Measurements from ENCODE around the gene KLHL22.

KLHL22 gene

DNA sequence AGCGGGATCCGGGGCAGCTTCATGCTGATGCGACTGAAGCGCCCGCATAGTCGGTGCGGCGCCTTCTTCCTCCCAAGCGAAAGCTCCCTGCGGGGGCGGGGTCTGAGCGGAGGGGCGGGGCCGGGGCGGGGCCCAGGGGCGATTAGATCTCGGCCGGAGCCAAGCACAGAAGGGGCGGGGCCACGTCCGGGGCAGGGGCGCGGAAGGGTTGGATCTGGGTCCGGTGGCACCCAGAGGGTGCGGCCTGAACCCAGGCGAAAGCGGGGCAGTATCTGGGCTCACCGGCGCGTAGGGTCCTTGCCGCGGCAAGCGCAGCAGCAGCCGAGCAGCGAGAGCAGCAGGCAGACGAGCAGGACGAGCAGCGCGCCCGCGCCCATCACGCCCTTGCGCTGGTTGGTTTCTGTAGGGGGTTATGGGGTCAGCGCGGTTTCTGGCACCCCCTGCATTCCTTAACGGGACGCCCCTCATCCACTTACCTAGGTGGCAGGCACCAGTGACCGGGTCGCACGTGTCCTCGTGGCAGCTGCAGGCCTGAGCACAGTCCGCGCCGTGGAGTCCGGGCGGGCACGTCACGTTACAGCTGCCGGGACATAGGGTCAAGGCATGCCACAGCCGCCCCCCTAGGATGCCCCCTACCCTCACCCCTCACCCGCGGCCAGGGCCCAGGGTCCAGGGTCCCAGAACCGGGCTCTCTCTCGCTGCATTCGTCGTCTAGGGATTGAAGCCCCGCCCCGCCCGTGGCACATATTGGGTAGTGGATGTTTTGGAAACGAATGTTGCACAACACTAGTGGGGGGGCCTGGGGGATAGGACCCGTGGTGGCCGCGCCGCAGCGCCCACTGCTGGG lies 66.1 kb downstream of the KLHL22 start:
- ATAC-seq (ENCODE audit: insufficient read depth, low read depth), result peak; percentile 89
- peak; percentile 79 for DNase-seq
- Histone ChIP-seq H3K27me3 (ENCODE audit: insufficient read depth, low read length, poor library complexity) (no peaks in the 10 kb centered on the region), H3K36me3 (ENCODE audit: insufficient read depth, low read length) (no peaks in the 10 kb centered on the region), H3K27ac (ENCODE audit: low read length) (no peak overlapping the region), H3K4me2 (ENCODE audit: insufficient read depth, low read length) (peak overlapping the region; percentile 79), H3K9me3 (ENCODE audit: insufficient read depth, low read length, severe bottlenecking) (no peaks in the 10 kb centered on the region), H3K79me2 (ENCODE audit: insufficient read depth, low read length) (no peaks in the 10 kb centered on the region), H2AFZ (ENCODE audit: low read depth, low read length) (peak overlapping the region; percentile 76), H3K4me3 (ENCODE audit: low read depth in 1 of 2, low read length in 2 of 2) (peak overlapping the region in 1 of 2 experiments; percentile 53; a peak in 3 of 4 replicates), H3K9ac (ENCODE audit: low read depth, low read length) (peak overlapping the region; percentile 32; the same call in 1 of the 2 replicates), H4K20me1 (ENCODE audit: insufficient read depth, low read length) (peaks cover 3% of the 10 kb centered on the region; the same call in 1 of the 2 replicates), H3K4me1 (ENCODE audit: insufficient read depth, low read length) (peaks cover 12% of the 10 kb centered on the region)
- TF ChIP-seq, protein P1, sequence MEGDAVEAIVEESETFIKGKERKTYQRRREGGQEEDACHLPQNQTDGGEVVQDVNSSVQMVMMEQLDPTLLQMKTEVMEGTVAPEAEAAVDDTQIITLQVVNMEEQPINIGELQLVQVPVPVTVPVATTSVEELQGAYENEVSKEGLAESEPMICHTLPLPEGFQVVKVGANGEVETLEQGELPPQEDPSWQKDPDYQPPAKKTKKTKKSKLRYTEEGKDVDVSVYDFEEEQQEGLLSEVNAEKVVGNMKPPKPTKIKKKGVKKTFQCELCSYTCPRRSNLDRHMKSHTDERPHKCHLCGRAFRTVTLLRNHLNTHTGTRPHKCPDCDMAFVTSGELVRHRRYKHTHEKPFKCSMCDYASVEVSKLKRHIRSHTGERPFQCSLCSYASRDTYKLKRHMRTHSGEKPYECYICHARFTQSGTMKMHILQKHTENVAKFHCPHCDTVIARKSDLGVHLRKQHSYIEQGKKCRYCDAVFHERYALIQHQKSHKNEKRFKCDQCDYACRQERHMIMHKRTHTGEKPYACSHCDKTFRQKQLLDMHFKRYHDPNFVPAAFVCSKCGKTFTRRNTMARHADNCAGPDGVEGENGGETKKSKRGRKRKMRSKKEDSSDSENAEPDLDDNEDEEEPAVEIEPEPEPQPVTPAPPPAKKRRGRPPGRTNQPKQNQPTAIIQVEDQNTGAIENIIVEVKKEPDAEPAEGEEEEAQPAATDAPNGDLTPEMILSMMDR (IDR thresholded peaks at IDR 0.05; ENCODE audit: borderline replicate concordance, extremely low read depth, low read length, poor library complexity, severe bottlenecking), result no peak
- TF ChIP-seq EZH2 (IDR thresholded peaks at IDR 0.05; ENCODE audit: borderline replicate concordance, low read depth, low read length, severe bottlenecking), result no peak

DNA sequence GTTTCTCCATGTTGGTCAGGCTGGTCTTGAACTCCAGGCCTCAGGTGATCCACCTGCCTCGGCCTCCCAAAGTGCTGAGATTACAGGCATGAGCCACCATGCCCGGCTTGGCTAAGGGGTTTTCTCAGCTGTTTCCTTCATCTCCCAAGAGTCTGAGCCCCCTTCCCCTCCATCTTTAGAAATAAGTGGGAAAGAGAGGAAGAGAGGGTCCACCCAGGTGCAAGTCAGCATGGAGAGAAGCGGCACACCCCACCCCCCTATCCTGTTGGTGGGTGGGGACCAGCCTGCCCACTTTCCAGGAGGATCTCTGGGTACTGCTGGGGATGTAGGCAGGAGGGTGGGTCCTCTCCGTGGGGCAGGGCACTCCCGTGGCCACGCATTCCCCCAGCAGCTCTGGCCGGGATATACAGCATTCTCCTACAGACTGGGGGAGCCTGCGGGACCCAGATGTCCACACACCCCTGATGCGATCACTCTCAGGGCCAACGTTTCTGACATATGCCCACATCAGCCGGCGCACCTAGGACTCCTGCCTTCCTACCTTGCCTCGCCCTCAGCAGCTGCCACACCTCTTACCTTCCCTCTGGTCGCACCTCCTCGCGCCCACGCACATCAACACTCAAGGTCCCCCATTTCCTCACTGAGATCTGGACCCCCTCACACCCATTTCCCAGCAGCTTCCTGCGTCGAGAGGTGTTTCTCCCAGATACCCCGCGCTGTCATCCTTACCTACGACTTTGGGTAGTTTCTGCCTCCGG lies 66.9 kb downstream of the KLHL22 start:
- Histone ChIP-seq H3K36me3 (ENCODE audit: insufficient read depth, low read length) (no peaks in the 10 kb centered on the region), H3K27me3 (ENCODE audit: insufficient read depth, low read length, poor library complexity) (no peaks in the 10 kb centered on the region), H3K4me1 (ENCODE audit: insufficient read depth, low read length) (peaks cover 12% of the 10 kb centered on the region), H3K4me2 (ENCODE audit: insufficient read depth, low read length) (peak overlapping the region; percentile 79), H2AFZ (ENCODE audit: low read depth, low read length) (peak overlapping the region; percentile 76), H3K9me3 (ENCODE audit: insufficient read depth, low read length, severe bottlenecking) (no peaks in the 10 kb centered on the region), H3K79me2 (ENCODE audit: insufficient read depth, low read length) (no peaks in the 10 kb centered on the region), H3K27ac (ENCODE audit: low read length) (no peak overlapping the region), H3K4me3 (ENCODE audit: low read depth in 1 of 2, low read length in 2 of 2) (peak overlapping the region in 1 of 2 experiments; percentile 53; a peak in 2 of 4 replicates), H4K20me1 (ENCODE audit: insufficient read depth, low read length) (peaks cover 3% of the 10 kb centered on the region; the same call in 1 of the 2 replicates), H3K9ac (ENCODE audit: low read depth, low read length) (peak overlapping the region; percentile 32; the same call in 1 of the 2 replicates)
- no peak for DNase-seq
- ATAC-seq (ENCODE audit: insufficient read depth, low read depth), result no peak; the same call in 2 of the 3 replicates
- TF ChIP-seq EZH2 (IDR thresholded peaks at IDR 0.05; ENCODE audit: borderline replicate concordance, low read depth, low read length, severe bottlenecking), result no peak
- TF ChIP-seq, protein P1 (IDR thresholded peaks at IDR 0.05; ENCODE audit: borderline replicate concordance, extremely low read depth, low read length, poor library complexity, severe bottlenecking), result no peak

DNA sequence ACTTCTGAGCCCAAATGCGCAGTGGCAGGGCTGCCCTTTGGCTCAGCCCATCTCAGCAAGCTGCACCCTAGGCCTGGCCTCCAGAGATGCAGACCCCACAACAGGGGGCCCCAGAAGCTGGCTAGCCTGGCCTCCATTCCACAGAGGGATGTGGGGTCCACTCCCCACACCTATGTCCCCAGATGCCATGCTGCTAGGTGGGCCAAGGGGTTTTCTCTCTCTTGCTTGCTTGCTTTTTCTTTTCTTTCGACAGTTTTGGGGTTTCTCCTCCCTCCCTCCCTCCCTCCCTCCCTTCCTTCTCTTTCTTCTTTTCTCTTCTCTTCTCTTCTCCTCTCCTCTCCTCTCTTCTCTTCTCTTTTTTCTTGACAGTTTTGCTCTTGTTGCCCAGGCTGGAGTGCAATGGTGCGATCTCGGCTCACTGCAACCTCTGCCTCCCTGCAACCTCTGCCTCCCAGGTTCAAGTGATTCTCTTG lies 67.6 kb downstream of the KLHL22 start:
- no peaks in the 10 kb centered on the region for H3K9me3 ChIP-seq (ENCODE audit: insufficient read depth, low read length, severe bottlenecking)
- H3K4me1 ChIP-seq (ENCODE audit: insufficient read depth, low read length), result peaks cover 13% of the 10 kb centered on the region
- no peak for ATAC-seq (ENCODE audit: insufficient read depth, low read depth)
- no peak overlapping the region for H2AFZ ChIP-seq (ENCODE audit: low read depth, low read length)
- no peak overlapping the region for H3K4me3 ChIP-seq (ENCODE audit: low read depth in 1 of 2, low read length in 2 of 2)
- TF ChIP-seq EZH2 (IDR thresholded peaks at IDR 0.05; ENCODE audit: borderline replicate concordance, low read depth, low read length, severe bottlenecking), result no peak
- TF ChIP-seq, protein P1 (IDR thresholded peaks at IDR 0.05; ENCODE audit: borderline replicate concordance, extremely low read depth, low read length, poor library complexity, severe bottlenecking), result no peak
- H3K27me3 ChIP-seq (ENCODE audit: insufficient read depth, low read length, poor library complexity), result no peaks in the 10 kb centered on the region
- no peak overlapping the region for H3K9ac ChIP-seq (ENCODE audit: low read depth, low read length)
- no peak for DNase-seq
- no peak overlapping the region for H3K4me2 ChIP-seq (ENCODE audit: insufficient read depth, low read length)
- H3K36me3 ChIP-seq (ENCODE audit: insufficient read depth, low read length), result no peaks in the 10 kb centered on the region
- H4K20me1 ChIP-seq (ENCODE audit: insufficient read depth, low read length), result peaks cover 8% of the 10 kb centered on the region; the same call in 1 of the 2 replicates
- H3K27ac ChIP-seq (ENCODE audit: low read length), result no peak overlapping the region
- H3K79me2 ChIP-seq (ENCODE audit: insufficient read depth, low read length), result no peaks in the 10 kb centered on the region

Data from DND-41 (cell line).